Ovary (tissue), 3 donors: ENCODE data around the gene DCAF8.

Experiments used
- POLR2A ChIP-seq: fragments of 450-650 bp; IDR thresholded peaks from one replicate; pipeline ENCODE4 v1.6.1; 2017; ENCODE audit warnings: antibody characterized with exemption, mild to moderate bottlenecking, moderate library complexity
- TF ChIP-seq, protein P1 (sequence below), 3 donors: fragments of 450-650 bp in 2 of 3; fragments of 200-600 bp in 1 of 3; IDR thresholded peaks; one replicate each; pipeline versions ENCODE4 v1.5.1 to v1.8.0; 2016 to 2022; ENCODE audit warnings: antibody characterized with exemption in 3 of 3, mild to moderate bottlenecking in 1 of 3
- donor health status: DM: no; HTN: no; CAD: no.

DNA sequence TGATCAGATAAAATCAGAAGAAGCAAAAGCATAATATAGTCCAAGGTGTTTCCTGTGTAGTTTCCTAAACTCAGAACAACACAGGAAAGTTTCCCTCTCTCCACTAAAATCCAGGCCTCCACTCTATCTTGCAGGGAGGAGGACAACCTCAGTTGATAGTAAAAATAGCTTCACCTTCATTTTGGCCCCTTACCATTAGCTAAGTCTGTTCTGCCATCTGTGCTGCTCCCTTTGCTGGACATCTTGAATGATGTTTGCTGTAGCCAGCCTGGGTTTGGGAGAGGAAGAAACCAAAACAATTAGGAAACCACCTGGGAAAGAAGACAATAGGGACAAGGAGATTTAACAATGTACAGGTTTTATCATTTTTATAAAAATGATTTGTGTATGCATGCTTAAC is 18.6 kb downstream of the DCAF8 start:
- no peak for TF ChIP-seq POLR2A
- TF ChIP-seq, protein P1, sequence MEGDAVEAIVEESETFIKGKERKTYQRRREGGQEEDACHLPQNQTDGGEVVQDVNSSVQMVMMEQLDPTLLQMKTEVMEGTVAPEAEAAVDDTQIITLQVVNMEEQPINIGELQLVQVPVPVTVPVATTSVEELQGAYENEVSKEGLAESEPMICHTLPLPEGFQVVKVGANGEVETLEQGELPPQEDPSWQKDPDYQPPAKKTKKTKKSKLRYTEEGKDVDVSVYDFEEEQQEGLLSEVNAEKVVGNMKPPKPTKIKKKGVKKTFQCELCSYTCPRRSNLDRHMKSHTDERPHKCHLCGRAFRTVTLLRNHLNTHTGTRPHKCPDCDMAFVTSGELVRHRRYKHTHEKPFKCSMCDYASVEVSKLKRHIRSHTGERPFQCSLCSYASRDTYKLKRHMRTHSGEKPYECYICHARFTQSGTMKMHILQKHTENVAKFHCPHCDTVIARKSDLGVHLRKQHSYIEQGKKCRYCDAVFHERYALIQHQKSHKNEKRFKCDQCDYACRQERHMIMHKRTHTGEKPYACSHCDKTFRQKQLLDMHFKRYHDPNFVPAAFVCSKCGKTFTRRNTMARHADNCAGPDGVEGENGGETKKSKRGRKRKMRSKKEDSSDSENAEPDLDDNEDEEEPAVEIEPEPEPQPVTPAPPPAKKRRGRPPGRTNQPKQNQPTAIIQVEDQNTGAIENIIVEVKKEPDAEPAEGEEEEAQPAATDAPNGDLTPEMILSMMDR (IDR thresholded peaks at IDR 0.05) = no peak
